ENCODE measurements around the gene HABP2.

Gene HABP2

DNA sequence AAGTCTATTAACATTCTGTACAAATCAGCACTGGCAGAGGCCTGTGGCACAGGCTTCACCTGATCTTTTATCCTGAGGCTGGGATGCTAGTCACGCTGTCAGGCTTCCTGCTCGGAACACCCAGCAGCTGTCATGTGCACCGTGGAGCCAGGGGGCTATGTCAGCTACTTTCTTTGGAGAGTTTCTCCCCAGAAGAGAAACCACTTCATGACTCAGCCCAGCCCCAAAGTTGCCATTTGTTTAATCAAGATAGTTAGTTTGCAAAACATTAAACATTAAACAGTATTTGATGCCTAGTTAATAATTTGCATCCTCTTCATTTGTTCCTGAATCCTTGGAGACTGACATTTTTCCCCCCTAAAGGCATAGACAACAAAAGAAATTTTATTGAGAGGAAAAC is at the start of gene HABP2:
Gene HABP2 (plus strand): TSS at position 353 of the 400 bp plus-strand sequence. CDS start 69 bp downstream, outside the sequence.
- DNase-seq = no peak

DNA sequence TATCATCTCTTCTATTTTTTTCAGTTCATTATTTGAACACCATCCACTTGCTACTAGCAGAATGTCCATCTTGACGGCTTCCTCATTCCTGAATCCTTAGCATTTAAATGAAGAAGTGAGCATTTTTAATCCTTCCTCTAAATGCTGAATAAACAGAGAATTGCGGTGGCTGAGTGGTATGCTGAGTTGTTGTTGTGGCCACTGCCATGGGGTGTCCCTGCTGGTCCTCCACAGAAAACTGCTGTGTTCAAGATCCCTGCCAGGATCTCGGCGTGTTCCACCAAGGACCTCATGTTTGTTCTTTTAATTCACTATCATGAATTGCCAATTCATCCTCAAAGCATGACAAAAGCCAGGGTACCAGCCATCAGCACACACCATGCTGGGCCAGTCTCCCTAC is 48.9 kb upstream of the HABP2 start:
- no peak for DNase-seq

DNA sequence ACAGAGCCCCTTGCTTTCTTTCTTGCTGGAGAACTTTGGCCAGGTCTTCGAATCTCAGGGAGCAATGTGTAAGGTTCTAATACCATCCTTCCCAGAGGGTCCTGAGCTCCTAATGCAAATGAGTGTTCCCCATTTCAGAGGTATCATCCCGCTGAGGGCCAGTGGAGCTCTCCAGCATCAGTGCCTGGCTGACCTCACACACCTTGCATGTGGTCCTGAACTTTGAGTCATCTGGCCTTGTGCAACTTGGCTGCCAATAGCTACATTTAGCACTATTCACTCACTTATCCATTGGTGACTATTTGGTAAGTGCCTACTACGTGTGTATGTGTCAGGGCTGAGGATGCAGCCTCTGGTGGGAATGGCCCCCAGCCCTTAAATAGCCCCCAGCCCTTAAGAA is 48.4 kb upstream of the HABP2 start:
- no peak for DNase-seq

DNA sequence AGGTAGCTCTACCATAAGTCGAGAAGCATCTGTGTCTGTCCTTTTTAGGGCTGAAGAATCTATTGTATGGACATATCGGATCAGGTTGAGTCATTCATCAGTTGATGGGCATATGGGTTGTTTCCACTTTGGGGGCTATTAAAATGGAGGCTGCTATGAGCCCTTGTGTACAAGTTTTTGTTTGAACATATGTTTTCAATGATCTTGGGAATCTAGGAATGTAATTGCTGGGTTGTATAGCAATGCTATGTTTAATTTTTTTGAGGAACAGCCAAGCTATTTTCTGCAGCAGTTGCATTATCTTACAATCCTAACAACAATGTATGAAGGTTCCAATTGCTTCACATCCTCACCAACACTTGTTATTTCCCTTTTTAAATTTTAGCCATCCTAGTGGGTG is 46.4 kb upstream of the HABP2 start:
- DNase-seq = no peak

DNA sequence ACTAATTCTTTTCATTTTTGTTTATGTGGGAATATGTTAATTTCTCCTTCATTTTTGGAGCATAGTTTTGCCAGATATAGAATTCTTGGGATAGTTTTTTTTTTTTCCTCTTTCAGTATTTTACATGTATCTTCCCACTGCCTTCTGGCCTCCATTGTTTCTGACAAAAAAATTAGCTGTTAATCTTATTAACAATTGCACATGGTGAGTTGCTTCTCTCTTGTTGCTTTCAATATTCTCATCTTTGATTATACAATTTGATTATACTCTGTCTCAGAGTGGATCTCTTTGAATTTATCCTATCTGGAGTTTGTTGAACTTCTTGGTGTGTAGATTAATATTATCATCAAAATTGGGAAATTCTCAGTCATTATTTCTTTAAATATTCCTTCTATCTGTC is 41.4 kb upstream of the HABP2 start:
- no peak for DNase-seq

DNA sequence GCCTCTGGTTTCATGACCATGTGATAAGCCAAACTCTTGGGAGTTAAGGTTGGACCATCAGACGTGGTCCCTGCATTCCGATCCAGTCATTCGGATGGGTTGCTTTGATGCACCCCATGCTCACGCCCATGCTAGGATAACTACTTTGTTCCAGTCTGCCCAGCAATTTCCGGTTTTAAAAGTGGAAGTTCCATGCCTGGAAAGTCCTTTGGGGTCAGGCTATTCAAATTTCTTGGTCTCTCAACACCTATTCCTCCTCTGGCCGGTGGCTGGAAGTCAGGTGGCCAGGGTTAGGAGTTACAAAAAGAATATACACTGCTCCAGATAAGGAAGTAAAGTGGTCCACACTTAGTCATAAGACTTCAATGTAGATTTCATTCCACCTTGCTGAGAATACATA is 37.7 kb upstream of the HABP2 start:
- DNase-seq = no peak

DNA sequence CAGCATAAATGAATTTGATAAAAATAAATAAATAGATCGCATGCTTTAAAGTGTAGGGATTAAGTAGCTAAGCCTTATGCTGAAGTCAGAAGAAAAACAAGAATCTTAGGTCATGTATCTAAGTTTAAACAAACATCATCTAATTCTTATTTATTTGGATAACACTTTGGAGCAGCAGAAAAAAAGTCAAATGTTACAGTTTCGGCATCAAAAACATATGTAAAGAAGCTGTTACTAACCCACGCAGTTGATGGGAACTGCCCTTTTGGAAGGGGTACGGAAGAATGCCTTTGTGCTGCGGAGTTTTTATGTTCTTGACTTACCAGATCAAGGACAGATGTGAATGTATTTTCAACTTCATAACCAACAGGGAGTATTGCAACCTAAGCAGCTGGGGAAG is 37.3 kb upstream of the HABP2 start:
- DNase-seq = no peak

DNA sequence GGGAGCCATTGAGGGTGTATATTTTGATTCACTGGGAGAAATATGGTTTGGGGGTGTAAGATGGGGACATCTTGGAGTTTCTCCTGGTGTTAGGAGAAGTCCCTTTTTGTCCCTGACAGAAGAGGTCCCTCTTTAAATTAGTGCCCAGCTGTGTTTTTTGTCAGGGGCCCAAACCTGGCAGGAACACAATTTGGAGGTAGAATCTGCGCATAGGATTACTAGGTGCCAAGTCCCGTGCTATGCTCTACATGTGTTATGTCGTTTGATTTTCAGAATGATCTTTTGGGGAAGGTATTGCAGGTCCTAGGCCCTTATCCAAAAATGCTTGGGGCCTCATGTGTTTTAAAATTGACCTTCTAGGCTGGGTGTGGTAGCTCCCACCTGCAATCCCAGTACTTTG is 36.8 kb upstream of the HABP2 start:
- DNase-seq = no peak

DNA sequence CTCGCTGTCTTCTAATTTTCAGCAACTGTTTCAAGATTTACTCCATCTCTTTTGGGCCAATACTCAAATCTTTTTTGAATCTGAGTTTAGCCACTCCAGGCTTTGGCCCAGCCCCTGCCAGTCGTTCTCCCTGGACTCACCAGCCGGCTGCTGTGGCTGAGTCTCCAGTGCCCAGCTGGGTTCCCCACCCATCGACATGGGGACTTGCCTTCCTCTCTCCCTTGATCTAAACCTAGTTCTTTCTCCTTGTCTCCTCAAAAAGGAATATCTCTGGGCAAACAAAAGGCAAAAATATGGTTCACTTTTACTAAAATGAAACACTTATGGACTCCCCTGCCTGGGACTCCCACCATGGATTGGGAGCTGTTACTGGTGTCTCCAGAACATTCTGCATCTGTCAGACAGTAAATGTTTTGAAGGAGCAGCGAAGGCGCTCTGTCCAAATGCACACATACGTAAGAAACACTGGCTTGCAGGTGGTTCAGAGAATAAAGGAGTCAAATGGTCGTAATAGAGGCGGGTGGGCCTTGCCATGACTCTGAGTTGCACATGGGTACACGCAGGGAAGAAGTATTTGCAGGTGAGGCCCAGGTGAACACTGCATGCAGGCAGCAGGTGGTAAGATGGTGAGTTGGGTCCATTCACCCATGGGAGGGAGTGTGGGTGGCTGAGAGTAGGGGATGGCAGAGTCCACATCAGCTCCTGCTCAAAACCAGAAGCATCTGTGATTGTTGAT is 35.5 kb upstream of the HABP2 start:
- DNase-seq = no peak

DNA sequence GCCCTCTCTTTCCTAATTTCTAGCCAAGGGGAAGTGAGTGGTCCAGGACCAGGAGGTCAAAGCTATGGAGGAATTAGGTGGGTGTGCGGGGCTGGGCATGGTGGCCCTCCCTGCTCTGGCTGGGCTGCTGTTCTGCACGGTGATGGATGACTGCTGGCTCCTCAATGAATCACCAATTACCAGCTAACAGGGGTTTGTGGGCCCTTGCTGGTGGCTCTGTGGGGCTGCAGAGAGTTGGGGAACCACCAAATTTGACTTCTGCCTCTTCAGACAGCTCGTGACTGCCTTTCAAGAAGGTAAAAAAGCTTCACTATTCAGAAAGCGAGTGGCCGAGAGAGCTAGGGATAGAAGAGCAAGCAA is 35.0 kb upstream of the HABP2 start:
- DNase-seq = no peak

DNA sequence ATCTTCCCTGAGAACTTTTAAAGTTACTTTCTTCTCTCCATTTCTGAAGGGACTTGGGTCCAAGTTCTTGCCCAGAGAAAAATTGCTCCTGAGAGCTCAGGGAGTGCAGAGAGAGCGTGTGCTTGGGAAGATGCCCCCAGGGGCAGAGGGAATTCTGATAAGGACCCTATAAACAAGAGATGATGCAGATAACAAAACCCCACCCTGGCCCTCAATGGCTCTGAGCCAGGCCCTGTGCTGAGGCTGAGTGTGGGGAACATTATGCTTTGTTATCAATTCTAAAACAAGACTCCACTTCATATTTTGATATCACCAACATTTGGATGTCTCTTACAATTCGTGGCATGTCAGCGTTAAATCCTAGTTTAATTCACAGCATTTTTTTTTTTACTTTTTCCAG is 34.4 kb upstream of the HABP2 start:
- DNase-seq = no peak

DNA sequence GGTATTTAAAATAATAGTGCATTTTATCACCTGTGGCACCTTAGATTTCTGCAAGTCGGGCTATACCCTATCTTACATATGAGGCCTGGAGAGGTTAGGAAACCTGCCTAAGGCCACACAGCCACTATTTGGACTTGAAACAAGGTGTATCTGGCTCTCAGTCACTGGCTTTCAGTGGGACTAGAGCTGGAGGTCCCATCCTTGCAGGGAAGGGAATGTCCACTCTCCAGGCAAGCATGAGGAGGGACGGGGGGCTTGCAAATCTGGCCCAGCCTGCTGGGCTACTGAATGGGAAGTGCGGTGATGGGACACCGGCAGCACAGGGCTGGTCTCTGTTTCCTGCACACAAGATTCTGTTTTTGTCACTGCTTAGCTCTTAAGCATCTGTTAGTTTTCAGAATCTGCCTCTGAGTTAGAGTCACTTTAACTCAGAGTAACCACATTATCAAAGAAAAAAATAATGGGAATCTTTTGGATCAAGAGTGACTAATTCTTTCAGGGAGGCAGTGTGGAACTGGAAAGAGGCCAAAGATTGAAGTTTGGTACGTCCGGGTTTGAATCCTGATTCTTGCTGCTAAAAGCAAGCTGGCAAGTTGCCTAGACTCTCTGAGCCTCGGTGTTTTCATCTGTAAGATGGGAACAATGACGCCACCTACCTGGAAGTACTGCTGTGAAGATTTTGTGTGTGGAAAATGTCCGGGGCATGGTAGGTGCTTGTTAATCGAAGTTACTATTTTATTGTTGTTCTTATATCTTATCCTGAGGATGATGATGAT is 33.8 kb upstream of the HABP2 start:
- DNase-seq = no peak

DNA sequence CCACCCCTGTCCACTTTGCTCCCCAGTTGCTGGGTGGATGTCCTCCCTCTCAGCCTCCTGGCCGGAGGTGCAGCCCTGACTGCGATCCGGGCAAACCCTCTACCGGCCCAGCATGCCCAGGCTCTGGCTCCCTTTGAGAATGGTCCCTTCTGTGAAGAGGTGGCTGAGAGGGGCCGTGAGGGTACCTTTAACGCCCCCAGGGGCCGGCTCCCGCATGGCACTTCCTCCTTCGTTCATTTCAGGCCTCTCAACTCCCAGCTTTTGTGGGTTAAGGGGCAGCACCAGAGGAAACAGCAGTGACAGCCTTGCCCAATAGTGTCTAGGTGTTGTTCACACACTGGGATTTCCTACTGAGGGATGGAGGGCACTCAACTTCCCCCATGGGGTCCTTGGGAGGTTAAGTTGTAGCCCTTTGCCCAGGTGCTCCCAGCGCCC is 33.2 kb upstream of the HABP2 start:
- DNase-seq = peak; percentile 45

DNA sequence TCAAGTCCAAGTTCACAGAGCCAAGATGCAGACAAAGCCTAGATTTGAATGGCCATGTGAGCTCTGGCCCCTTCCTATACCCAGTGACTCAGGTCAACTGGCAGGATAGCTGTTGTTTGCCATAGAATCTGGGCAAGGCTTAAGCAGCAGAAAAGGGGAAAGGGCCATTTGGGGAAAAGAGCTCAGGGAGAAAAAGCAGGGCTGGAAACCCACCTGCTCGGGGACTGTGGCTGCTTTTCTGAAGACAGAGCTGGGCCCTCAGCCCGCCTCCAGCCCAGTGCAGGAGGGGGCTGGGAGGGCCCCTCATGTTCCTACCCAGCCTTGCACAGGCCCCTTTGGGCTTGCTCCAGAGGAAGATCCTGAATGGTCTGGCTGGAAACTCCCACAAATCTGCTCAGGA is 32.6 kb upstream of the HABP2 start:
- DNase-seq = no peak

DNA sequence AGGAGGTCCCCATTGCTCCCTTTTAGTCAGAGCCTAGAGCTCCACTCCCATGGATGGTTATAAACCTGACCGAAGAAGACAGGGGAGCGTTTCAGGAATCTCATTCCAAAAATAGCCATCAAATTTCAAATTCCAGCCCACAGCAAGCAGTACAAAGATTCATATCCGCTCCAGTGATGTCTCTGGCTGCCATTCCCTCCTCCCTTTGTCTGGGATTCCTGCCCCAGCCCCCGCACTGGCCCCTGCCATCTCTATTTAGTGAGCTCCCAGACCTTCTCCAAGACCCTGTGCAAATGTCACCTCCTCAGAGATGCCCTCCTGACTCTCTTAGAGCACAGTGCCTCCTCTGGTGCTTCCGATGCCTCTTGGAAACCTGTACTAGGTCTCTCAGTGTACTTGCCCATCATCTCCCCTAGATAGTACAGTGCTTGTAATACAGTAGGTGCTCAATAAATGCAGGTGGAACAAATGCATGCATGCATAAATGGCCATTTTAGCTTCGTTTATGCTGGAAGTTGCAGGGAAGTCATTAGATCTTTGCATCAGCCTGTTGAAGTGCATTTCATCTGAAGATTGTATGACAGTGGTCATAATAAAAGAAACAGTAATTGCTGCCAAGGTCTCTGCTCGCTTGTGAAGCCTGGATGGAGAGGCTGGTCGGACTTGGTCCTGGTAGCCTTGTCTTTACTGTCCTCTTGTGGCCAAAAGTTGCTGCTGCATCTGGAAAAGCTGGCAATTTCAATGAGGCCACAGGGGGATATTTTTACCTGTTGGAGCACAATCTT is 32.0 kb upstream of the HABP2 start:
- peak; percentile 77 for DNase-seq

DNA sequence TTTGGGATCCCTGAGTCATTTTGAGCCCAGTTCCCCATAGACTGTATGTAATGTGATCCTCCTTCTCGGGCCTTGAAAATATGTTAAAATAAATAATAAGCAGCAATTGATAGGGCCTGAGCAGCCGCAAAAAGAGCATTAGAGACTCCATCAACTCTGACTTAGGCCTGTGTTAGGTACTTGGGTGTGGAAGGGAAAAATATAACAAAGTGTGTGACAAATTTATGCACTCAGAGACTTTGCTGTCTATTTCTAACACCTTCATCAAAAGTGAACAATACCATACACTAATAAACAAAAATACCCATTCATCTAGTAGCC is 31.4 kb upstream of the HABP2 start:
- DNase-seq = no peak

DNA sequence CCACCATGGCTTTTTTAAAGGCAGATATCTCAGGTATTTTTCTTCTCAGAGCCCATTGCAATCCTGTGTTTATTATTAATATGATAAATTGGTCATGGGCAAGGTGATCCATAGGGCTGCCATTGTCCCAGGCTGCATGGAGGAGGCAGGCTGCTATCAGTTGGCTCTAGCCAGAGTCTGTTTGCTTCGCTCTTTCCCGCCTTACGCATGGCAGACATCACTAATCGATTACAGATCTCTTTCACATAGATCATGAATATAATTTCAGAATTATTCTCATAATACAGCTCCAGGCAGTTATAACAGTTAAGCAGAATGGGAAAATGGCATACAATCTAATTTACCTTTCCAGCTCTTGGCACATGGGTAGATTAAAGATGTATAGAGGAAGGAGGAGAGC is 30.4 kb upstream of the HABP2 start:
- no peak for DNase-seq

DNA sequence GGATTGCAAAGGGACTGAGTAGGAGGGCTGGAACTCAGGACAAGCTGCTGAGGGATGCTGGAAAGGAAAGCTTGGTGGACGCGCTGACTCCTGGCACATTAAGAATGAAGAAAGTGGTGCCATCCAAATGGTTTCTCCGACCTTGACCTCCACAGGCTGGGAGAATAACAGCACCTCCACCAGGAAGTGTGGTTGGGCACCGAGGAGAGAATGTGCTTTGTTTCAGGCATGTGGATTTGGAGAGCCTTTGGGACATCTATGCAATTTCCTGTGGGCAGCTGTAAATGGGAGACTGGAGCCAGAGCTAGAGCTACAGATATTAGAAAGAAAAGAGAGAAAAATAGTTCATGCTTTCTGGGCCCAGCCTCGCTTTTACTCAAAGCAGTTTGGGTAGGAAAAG is 29.8 kb upstream of the HABP2 start:
- no peak for DNase-seq

DNA sequence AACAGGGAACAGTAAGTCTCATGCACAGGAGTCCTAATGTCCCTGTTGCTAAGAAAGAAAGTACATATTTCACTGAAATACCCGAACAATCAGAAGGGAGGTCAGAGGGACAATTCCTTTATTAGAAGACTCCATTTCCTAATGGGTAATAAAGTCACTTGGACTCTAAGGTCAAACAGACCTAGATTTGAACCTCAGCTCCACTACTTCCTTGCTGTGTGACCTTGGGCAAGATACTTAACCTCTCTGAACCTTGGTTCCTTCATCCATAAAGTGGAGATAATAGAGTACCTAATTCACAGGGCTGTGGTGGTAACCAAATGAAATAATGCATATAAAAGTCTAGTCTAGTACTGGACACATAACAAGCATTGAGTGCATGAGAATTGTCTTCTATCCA is 29.2 kb upstream of the HABP2 start:
- DNase-seq = no peak

DNA sequence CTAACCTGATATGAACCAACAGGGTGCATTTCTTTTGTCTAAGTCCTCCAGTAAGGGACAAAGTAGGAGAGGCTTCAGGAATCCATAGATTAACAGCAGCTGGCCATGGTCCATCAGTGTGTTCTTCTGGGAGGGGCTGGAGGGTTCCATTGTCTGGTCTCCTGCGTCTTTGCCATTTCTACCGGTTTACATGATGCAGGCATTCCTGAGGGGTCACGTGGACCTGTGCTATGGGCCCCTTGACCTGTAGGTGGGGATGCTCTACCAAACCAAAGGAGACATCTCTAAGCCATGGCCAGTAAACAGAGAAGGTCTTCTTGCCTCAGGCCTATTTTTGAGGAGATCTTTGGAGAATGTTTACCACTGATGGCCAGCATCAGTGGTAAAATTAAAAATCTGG is 28.7 kb upstream of the HABP2 start:
- DNase-seq = peak; percentile 11

DNA sequence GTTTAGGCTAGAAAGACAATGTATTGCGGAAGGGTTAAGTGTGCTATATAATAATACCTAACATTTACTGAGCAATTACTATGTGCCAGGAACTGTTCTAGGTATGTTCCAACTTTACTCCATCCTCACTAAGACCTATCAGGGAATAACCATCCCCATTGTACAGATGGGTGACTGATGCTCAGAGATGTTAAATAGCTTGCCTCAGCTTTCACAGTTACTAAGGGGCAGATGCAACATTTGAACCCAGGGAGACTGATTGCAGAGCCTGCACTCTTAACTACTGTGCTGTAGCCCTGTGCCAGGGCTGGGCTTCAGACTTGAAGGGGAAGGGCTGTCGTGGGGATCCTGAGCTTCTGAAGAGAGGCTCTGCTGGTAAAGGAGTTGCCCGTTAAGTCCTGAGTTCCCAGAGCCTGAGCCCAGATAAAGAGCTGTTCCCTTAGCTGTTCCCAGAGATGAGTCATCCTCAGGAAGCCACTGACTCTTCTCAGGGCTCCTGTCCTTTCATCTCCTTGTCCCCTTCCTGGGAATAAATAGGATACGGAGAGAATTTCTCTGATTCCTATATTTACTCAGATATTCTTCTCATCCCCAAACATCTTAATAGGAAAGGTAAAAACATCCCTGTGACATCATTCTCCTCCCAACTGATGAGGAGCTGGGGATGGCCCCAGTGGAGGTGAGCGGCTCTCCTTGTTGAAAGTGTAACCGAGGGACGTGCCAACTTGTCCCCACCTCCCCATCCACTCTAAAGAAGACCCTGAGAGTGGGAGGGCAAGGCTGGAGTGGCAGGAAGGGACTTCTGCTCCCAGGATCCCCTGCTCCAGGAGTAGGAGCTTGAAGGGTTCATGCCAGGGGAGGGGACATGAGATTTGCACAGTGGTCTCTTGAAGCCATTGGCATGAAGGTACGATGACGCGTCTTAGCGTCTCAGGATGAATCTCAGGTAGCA is 28.0 kb upstream of the HABP2 start:
- no peak for DNase-seq

DNA sequence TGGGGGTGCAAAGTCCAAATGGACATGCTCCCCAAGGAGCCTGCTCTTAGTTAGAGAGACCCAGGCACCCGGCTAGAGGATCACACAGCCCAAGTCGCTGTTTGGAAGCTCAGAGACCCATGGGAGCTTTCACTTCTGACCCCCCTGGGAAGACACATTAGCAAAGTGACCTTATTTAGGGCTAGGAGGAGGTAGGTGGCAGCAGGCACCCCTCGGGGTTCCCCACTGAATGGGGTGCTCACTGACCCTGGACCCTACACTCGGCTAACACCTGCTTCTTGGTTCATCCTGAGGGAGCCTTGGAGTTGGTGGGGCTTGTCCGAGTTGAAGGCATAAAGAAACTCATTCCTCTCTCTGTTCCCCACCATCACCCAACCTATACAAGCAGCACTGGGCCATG is 27.1 kb upstream of the HABP2 start:
- no peak for DNase-seq

Data from hematopoietic multipotent progenitor cell treated with erythropoietin and hydrocortisone succinate and interleukin-3 and kit ligand, for 6 days (in vitro differentiated cells).